ENCODE results near the gene RYR3.

RYR3 gene

GRCh38 chr15:33396475-33396874, 85.7 kb downstream of the RYR3 start:
- H3K9ac ChIP-seq (ENCODE audit: low read length): no peak overlapping the region
- H3K4me3 ChIP-seq (ENCODE audit: low read length): no peak overlapping the region
- H3K9me3 ChIP-seq (ENCODE audit: control insufficient read depth, low read length): no peaks in the 10 kb centered on the region
- H3K4me1 ChIP-seq (ENCODE audit: control insufficient read depth, insufficient read depth, low read length): no peaks in the 10 kb centered on the region
- H3K36me3 ChIP-seq (ENCODE audit: control insufficient read depth, insufficient read depth, low read length): no peaks in the 10 kb centered on the region
- no peaks in the 10 kb centered on the region for H3K27me3 ChIP-seq (ENCODE audit: control insufficient read depth, insufficient read depth, low read length)

DNA sequence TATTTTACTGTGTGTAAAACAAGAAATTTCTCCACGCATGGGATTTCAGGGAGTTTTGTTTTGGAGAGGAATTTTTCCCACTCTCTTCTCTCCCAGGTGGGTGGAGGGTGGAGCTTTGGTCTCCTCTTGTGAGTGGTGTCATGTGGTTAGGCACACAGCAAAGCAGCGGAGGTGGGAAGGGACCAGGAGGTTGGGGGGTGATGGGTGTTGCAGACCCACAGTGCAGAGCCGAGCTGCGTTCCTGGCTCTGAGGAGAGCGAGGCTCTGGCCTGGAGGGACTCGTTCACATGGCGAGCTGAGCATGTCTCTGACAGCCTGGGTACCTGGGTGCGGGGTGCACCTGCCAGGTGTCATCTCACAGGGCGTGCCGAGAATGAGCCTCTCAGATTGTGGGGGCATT, 87.8 kb downstream of the RYR3 start:
- H3K4me1 ChIP-seq (ENCODE audit: control insufficient read depth, insufficient read depth, low read length): no peaks in the 10 kb centered on the region
- H3K9me3 ChIP-seq (ENCODE audit: control insufficient read depth, low read length): no peaks in the 10 kb centered on the region
- H3K27me3 ChIP-seq (ENCODE audit: control insufficient read depth, insufficient read depth, low read length): no peaks in the 10 kb centered on the region
- no peak overlapping the region for H3K9ac ChIP-seq (ENCODE audit: low read length)
- H3K36me3 ChIP-seq (ENCODE audit: control insufficient read depth, insufficient read depth, low read length): no peaks in the 10 kb centered on the region
- H3K4me3 ChIP-seq (ENCODE audit: low read length): no peak overlapping the region

GRCh38 chr15:33400941-33401340, 90.2 kb downstream of the RYR3 start:
- Histone ChIP-seq H3K4me1 (ENCODE audit: control insufficient read depth, insufficient read depth, low read length) (no peaks in the 10 kb centered on the region), H3K4me3 (ENCODE audit: low read length) (no peak overlapping the region), H3K36me3 (ENCODE audit: control insufficient read depth, insufficient read depth, low read length) (no peaks in the 10 kb centered on the region), H3K9ac (ENCODE audit: low read length) (no peak overlapping the region), H3K9me3 (ENCODE audit: control insufficient read depth, low read length) (no peaks in the 10 kb centered on the region), H3K27me3 (ENCODE audit: control insufficient read depth, insufficient read depth, low read length) (no peaks in the 10 kb centered on the region)

DNA sequence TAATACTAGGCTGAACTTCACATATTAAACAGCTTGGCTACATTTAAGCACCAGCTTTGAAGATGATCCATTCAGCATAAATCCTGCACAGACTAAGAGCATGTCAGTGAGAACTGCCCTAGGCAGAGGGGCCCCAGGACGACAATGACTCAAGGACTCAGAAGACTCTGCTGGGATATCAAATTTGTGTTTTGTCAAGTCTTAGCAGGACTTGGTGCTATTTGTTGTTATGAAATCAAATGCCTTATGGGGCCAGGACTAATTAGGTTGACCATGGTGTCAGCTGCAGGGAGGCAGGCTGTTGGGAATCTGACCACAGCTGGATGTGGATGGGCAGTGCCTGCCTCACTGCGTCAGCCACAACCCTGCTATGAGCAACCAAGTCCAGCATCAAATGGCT, 91.8 kb downstream of the RYR3 start:
- H3K4me3 ChIP-seq (ENCODE audit: low read length): no peak overlapping the region

GRCh38 chr15:33405096-33405495, 94.3 kb downstream of the RYR3 start:
- H3K9me3 ChIP-seq (ENCODE audit: control insufficient read depth, low read length): no peaks in the 10 kb centered on the region
- H3K4me1 ChIP-seq (ENCODE audit: control insufficient read depth, insufficient read depth, low read length): no peaks in the 10 kb centered on the region
- H3K27me3 ChIP-seq (ENCODE audit: control insufficient read depth, insufficient read depth, low read length): no peaks in the 10 kb centered on the region
- no peaks in the 10 kb centered on the region for H3K36me3 ChIP-seq (ENCODE audit: control insufficient read depth, insufficient read depth, low read length)
- H3K4me3 ChIP-seq (ENCODE audit: low read length): no peak overlapping the region
- H3K9ac ChIP-seq (ENCODE audit: low read length): no peak overlapping the region

More for the DNA sequence above, 91.8 kb downstream of the RYR3 start:
- Histone ChIP-seq H3K36me3 (ENCODE audit: control insufficient read depth, insufficient read depth, low read length) (no peaks in the 10 kb centered on the region), H3K9me3 (ENCODE audit: control insufficient read depth, low read length) (no peaks in the 10 kb centered on the region), H3K27me3 (ENCODE audit: control insufficient read depth, insufficient read depth, low read length) (no peaks in the 10 kb centered on the region), H3K4me1 (ENCODE audit: control insufficient read depth, insufficient read depth, low read length) (no peaks in the 10 kb centered on the region), H3K9ac (ENCODE audit: low read length) (no peak overlapping the region)

- Histone ChIP-seq H3K36me3 (ENCODE audit: control insufficient read depth, insufficient read depth, low read length) (no peaks in the 10 kb centered on the region), H3K9ac (ENCODE audit: low read length) (no peak overlapping the region), H3K9me3 (ENCODE audit: control insufficient read depth, low read length) (no peaks in the 10 kb centered on the region), H3K4me3 (ENCODE audit: low read length) (no peak overlapping the region), H3K27me3 (ENCODE audit: control insufficient read depth, insufficient read depth, low read length) (no peaks in the 10 kb centered on the region), H3K4me1 (ENCODE audit: control insufficient read depth, insufficient read depth, low read length) (no peaks in the 10 kb centered on the region)
Observed at GRCh38 chr15:33411596-33412540, 101.1 kb downstream of the RYR3 start.

GRCh38 chr15:33419701-33420100, 108.9 kb downstream of the RYR3 start:
- Histone ChIP-seq H3K27me3 (ENCODE audit: control insufficient read depth, insufficient read depth, low read length) (no peaks in the 10 kb centered on the region), H3K9me3 (ENCODE audit: control insufficient read depth, low read length) (no peaks in the 10 kb centered on the region), H3K9ac (ENCODE audit: low read length) (no peak overlapping the region), H3K36me3 (ENCODE audit: control insufficient read depth, insufficient read depth, low read length) (no peaks in the 10 kb centered on the region), H3K4me1 (ENCODE audit: control insufficient read depth, insufficient read depth, low read length) (no peaks in the 10 kb centered on the region), H3K4me3 (ENCODE audit: low read length) (no peak overlapping the region)

DNA sequence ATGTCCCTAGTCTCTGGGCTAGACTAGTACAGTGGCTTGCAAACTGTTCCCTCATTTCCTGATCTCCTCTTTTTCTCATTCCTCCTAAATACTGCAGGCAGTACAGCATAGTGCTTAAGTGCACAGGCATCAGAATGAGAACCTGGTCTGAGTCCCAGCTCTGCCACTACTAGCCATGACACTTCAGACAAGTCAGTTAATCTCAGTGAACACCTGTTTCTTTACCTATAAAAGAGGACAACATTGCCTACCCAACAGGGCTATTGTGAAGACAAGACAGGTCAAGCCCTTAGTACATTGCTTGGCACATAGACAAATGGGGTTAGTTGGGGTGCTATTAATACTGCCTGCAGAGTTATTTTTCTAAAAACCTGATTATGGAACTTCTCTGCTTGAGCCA, 113.3 kb downstream of the RYR3 start:
- no peaks in the 10 kb centered on the region for H3K4me1 ChIP-seq (ENCODE audit: control insufficient read depth, insufficient read depth, low read length)
- no peaks in the 10 kb centered on the region for H3K36me3 ChIP-seq (ENCODE audit: control insufficient read depth, insufficient read depth, low read length)

DNA sequence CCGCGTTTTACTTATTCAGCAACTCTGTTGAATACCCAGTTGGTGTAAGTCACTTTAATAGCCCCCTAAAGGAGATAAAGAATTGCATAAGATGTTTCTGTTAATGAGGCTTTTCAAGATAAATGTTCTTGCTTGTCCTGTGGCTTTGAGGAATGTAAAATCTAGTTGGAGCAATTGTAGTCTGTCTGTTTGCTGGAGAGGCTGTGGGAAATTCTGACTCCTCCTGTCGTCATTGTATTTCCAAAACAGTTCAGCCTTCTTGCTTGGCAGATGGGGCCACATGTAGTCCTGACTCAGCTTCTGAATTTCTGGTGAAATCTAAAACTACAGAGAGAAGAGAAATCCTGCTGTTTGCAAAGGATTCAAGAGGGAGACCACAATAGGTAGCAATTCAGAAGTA, 114.4 kb downstream of the RYR3 start:
- Histone ChIP-seq H3K4me3 (ENCODE audit: low read length) (no peak overlapping the region), H3K36me3 (ENCODE audit: control insufficient read depth, insufficient read depth, low read length) (no peaks in the 10 kb centered on the region), H3K9ac (ENCODE audit: low read length) (no peak overlapping the region), H3K27me3 (ENCODE audit: control insufficient read depth, insufficient read depth, low read length) (no peaks in the 10 kb centered on the region), H3K9me3 (ENCODE audit: control insufficient read depth, low read length) (no peaks in the 10 kb centered on the region), H3K4me1 (ENCODE audit: control insufficient read depth, insufficient read depth, low read length) (no peaks in the 10 kb centered on the region)

More for the DNA sequence above, 113.3 kb downstream of the RYR3 start:
- Histone ChIP-seq H3K4me3 (ENCODE audit: low read length) (no peak overlapping the region), H3K9me3 (ENCODE audit: control insufficient read depth, low read length) (no peaks in the 10 kb centered on the region), H3K27me3 (ENCODE audit: control insufficient read depth, insufficient read depth, low read length) (no peaks in the 10 kb centered on the region), H3K9ac (ENCODE audit: low read length) (no peak overlapping the region)

DNA sequence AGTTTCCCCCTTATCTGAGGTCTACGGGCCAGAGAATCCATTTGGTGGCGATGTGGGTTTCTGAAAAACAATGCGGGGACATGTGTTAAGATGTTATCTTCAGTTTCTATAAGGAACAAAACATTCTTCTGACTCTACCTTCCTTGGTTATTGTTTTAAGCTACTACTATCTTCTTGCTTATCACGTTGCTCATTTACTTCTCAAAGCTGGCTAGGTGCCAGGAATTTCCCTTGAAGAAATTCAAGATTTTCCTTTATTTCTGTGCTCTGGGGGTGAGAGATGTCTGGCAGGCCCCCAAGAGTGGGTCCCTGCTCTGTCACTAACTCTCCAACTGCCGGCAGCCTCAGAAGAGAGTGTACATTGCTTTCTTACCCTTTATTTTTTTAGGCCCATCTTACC, 119.8 kb downstream of the RYR3 start:
- no peak overlapping the region for H3K4me3 ChIP-seq (ENCODE audit: low read length)
- no peaks in the 10 kb centered on the region for H3K4me1 ChIP-seq (ENCODE audit: control insufficient read depth, insufficient read depth, low read length)
- no peaks in the 10 kb centered on the region for H3K9me3 ChIP-seq (ENCODE audit: control insufficient read depth, low read length)
- H3K27me3 ChIP-seq (ENCODE audit: control insufficient read depth, insufficient read depth, low read length): no peaks in the 10 kb centered on the region
- H3K9ac ChIP-seq (ENCODE audit: low read length): no peak overlapping the region
- no peaks in the 10 kb centered on the region for H3K36me3 ChIP-seq (ENCODE audit: control insufficient read depth, insufficient read depth, low read length)

GRCh38 chr15:33433821-33434220, 123.1 kb downstream of the RYR3 start:
- Histone ChIP-seq H3K9me3 (ENCODE audit: control insufficient read depth, low read length) (no peaks in the 10 kb centered on the region), H3K36me3 (ENCODE audit: control insufficient read depth, insufficient read depth, low read length) (no peaks in the 10 kb centered on the region), H3K4me3 (ENCODE audit: low read length) (no peak overlapping the region), H3K9ac (ENCODE audit: low read length) (no peak overlapping the region), H3K27me3 (ENCODE audit: control insufficient read depth, insufficient read depth, low read length) (no peaks in the 10 kb centered on the region), H3K4me1 (ENCODE audit: control insufficient read depth, insufficient read depth, low read length) (no peaks in the 10 kb centered on the region)

- no peaks in the 10 kb centered on the region for H3K4me1 ChIP-seq (ENCODE audit: control insufficient read depth, insufficient read depth, low read length)
- no peaks in the 10 kb centered on the region for H3K27me3 ChIP-seq (ENCODE audit: control insufficient read depth, insufficient read depth, low read length)
- H3K9ac ChIP-seq (ENCODE audit: low read length): no peak overlapping the region
Observed at GRCh38 chr15:33438396-33438795, 127.6 kb downstream of the RYR3 start.

More at GRCh38 chr15:33438396-33438795, 127.6 kb downstream of the RYR3 start:
- Histone ChIP-seq H3K4me3 (ENCODE audit: low read length) (no peak overlapping the region), H3K36me3 (ENCODE audit: control insufficient read depth, insufficient read depth, low read length) (no peaks in the 10 kb centered on the region), H3K9me3 (ENCODE audit: control insufficient read depth, low read length) (no peaks in the 10 kb centered on the region)
